Upper lobe of right lung (tissue), 1 donor: ENCODE measurements around the gene CCNL1. TPM values are rescaled to one million over a fixed set of nuclear protein-coding genes. Genes with fewer than 3 reads are reported as not detected.

ENCODE experiments used
- ATAC-seq: fragments of 200-7000 bp; cut with Tn5 transposase; one replicate; pipeline ENCODE4 v1.9.1; 2020; ENCODE audit warnings: mild to moderate bottlenecking, moderate library complexity
- DNase-seq: peaks from one replicate; pipeline ENCODE4 v3.0.0-alpha.2; 2020
- H3K27ac ChIP-seq: fragments of 200-600 bp; one replicate; pipeline ENCODE4 v1.8.0; 2022
- H3K27me3 ChIP-seq: fragments of 200-600 bp; one replicate; pipeline ENCODE4 v1.8.0; 2022; ENCODE audit warnings: mild to moderate bottlenecking
- H3K36me3 ChIP-seq: fragments of 200-600 bp; one replicate; pipeline ENCODE4 v1.8.0; 2022
- H3K4me1 ChIP-seq: fragments of 200-600 bp; one replicate; pipeline ENCODE4 v1.8.0; 2022
- H3K4me3 ChIP-seq: fragments of 200-600 bp; one replicate; pipeline ENCODE4 v1.8.0; 2022; ENCODE audit warnings: mild to moderate bottlenecking
- H3K9me3 ChIP-seq: fragments of 200-600 bp; one replicate; pipeline ENCODE4 v1.8.0; 2022
- CTCF ChIP-seq: fragments of 200-600 bp; IDR thresholded peaks from one replicate; pipeline ENCODE4 v1.8.0; 2022; ENCODE audit warnings: antibody characterized with exemption
- intact Hi-C: fragments of 100-400 bp; cut with DNase I; formaldehyde crosslinking; loops from one replicate; pipeline ENCODE4 v1.11.0; 2022
- total RNA-seq: library from RNA; stranded (reverse); fragmentation: NEBNext Ultra II Directional; extraction: Animal tissue kit (Norgen Biotek cat#: 25700); gene quantifications from one replicate; pipeline ENCODE4 v1.2.1, GENCODE V29; 2021
- donor health status: DM: no; HTN: yes; CAD: no; lungs with severe emphysema.

Gene CCNL1
- total RNA-seq, 1 donor from 2014 or later: 140 TPM

- Histone ChIP-seq H3K36me3 (no peaks in the 10 kb centered on the region), H3K9me3 (no peaks in the 10 kb centered on the region), H3K4me3 (no peak overlapping the region), H3K27ac (peak overlapping the region; percentile 82), H3K4me1 (peaks cover 42% of the 10 kb centered on the region), H3K27me3 (no peaks in the 10 kb centered on the region)
- TF ChIP-seq CTCF: no peak
- intact Hi-C loops: no loop called here
- peak; percentile 77 for DNase-seq
- peak; percentile 79 for ATAC-seq
Measured at GRCh38 chr3:157127831-157128767, 31.8 kb downstream of the CCNL1 start.

GRCh38 chr3:157127268-157127667 lies 32.7 kb downstream of the CCNL1 start:
- Histone ChIP-seq H3K36me3 (no peaks in the 10 kb centered on the region), H3K9me3 (no peaks in the 10 kb centered on the region), H3K27ac (no peak overlapping the region), H3K4me3 (no peak overlapping the region), H3K4me1 (peaks cover 42% of the 10 kb centered on the region), H3K27me3 (no peaks in the 10 kb centered on the region)
- no peak for TF ChIP-seq CTCF
- intact Hi-C loops: no loop called here
- ATAC-seq (no peak), DNase-seq (no peak)

- DNase-seq: no peak
- intact Hi-C loops: no loop called here
- Histone ChIP-seq H3K27me3 (no peaks in the 10 kb centered on the region), H3K4me1 (peaks cover 37% of the 10 kb centered on the region), H3K36me3 (no peaks in the 10 kb centered on the region), H3K4me3 (no peak overlapping the region), H3K9me3 (no peaks in the 10 kb centered on the region), H3K27ac (no peak overlapping the region)
- ATAC-seq: no peak
- no peak for TF ChIP-seq CTCF
Measured at GRCh38 chr3:157126365-157126764, 33.6 kb downstream of the CCNL1 start.

- Histone ChIP-seq H3K27ac (no peak overlapping the region), H3K4me1 (peaks cover 24% of the 10 kb centered on the region), H3K36me3 (no peaks in the 10 kb centered on the region), H3K27me3 (no peaks in the 10 kb centered on the region), H3K4me3 (no peak overlapping the region), H3K9me3 (no peaks in the 10 kb centered on the region)
- no peak for TF ChIP-seq CTCF
- ATAC-seq (no peak), DNase-seq (no peak)
- intact Hi-C loops: no loop called here
Measured at GRCh38 chr3:157125101-157125500, 34.8 kb downstream of the CCNL1 start.

- no peak for DNase-seq
- no peak for ATAC-seq
- H3K27ac ChIP-seq: no peak overlapping the region
- intact Hi-C loops: no loop called here
- peaks cover 12% of the 10 kb centered on the region for H3K4me1 ChIP-seq
- H3K36me3 ChIP-seq: no peaks in the 10 kb centered on the region
- H3K27me3 ChIP-seq: no peaks in the 10 kb centered on the region
- H3K9me3 ChIP-seq: no peaks in the 10 kb centered on the region
- TF ChIP-seq CTCF: no peak
- no peak overlapping the region for H3K4me3 ChIP-seq
Measured at GRCh38 chr3:157123621-157124020, 36.3 kb downstream of the CCNL1 start.
